ENCODE measurements around the gene TRIM14. TPM values are rescaled to one million over a fixed set of nuclear protein-coding genes. Genes with fewer than 3 reads are reported as not detected.

Gene TRIM14
- total RNA-seq, 1 experiment from 2014 or later = 34.5 TPM

GRCh38 chr9:98135938-98136337 is 16.9 kb upstream of the TRIM14 start:
- Mint-ChIP-seq H3K4me3 (ENCODE audit: unreplicated experiment) (no peak overlapping the region), H3K36me3 (ENCODE audit: insufficient read depth, unreplicated experiment) (peaks cover 7% of the 10 kb centered on the region), H3K27ac (ENCODE audit: unreplicated experiment) (no peak overlapping the region), H3K4me1 (ENCODE audit: low read depth, unreplicated experiment) (no peaks in the 10 kb centered on the region), H3K9me3 (ENCODE audit: unreplicated experiment) (no peaks in the 10 kb centered on the region), H3K27me3 (ENCODE audit: insufficient read depth, unreplicated experiment) (no peaks in the 10 kb centered on the region)
- H3K4me1 ChIP-seq = no peaks in the 10 kb centered on the region
- intact Hi-C loops (cut with micrococcal nuclease; ENCODE audit: unreplicated experiment) = no loop called here
- H3K9me3 ChIP-seq = no peaks in the 10 kb centered on the region
- TF ChIP-seq CTCF (IDR thresholded peaks at IDR 0.05; ENCODE audit: insufficient read depth in 1 of 2, low read depth in 1 of 2, low read length in 1 of 2, severe bottlenecking in 1 of 2, unreplicated experiment in 1 of 2) = no peak
- H3K36me3 ChIP-seq (ENCODE audit: control insufficient read depth, insufficient read depth, low read length) = no peaks in the 10 kb centered on the region
- H3K4me3 ChIP-seq (ENCODE audit: low read depth, low read length) = no peak overlapping the region
- no peak for DNase-seq
- CTCF ChIA-PET = no interaction called here
- POLR2A ChIA-PET = no interaction called here
- BruUV-seq (replicated peaks) = no TSS peak
- H3K27me3 ChIP-seq (replicated peaks; ENCODE audit: control insufficient read depth, insufficient read depth, low read length) = no peaks in the 10 kb centered on the region

DNA sequence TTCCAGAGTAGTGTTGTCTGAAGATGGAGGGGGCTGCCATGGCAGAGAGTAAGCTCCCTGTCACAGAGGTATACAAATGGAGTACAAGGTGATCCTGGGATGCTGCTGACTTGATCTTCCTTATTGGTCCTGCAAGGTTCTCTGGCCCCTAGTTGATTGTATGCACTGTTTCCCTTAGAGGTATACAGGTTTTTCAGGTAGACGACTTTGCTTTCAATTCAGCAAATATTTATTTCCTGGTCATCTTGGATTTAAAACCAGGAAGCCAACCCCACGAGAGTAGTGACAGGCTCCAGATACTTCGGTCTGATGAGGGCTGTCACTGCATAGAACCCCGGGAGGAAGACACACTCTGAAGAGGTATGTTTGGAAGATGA is 16.5 kb upstream of the TRIM14 start:
- no peak overlapping the region for H3K27ac Mint-ChIP-seq (ENCODE audit: unreplicated experiment)
- Histone ChIP-seq H3K4me3 (ENCODE audit: low read depth, low read length) (no peak overlapping the region), H3K9me3 (no peaks in the 10 kb centered on the region), H3K4me1 (no peaks in the 10 kb centered on the region), H3K27me3 (replicated peaks; ENCODE audit: control insufficient read depth, insufficient read depth, low read length) (no peaks in the 10 kb centered on the region), H3K36me3 (ENCODE audit: control insufficient read depth, insufficient read depth, low read length) (no peaks in the 10 kb centered on the region)
- POLR2A ChIA-PET = no interaction called here
- intact Hi-C loops (cut with micrococcal nuclease; ENCODE audit: unreplicated experiment) = no loop called here
- CTCF ChIA-PET = no interaction called here
- BruUV-seq (replicated peaks) = no TSS peak
- DNase-seq = no peak
- H3K4me1 Mint-ChIP-seq (ENCODE audit: low read depth, unreplicated experiment) = no peaks in the 10 kb centered on the region
- H3K36me3 Mint-ChIP-seq (ENCODE audit: insufficient read depth, unreplicated experiment) = peaks cover 11% of the 10 kb centered on the region
- H3K9me3 Mint-ChIP-seq (ENCODE audit: unreplicated experiment) = no peaks in the 10 kb centered on the region
- H3K4me3 Mint-ChIP-seq (ENCODE audit: unreplicated experiment) = no peak overlapping the region
- no peak for TF ChIP-seq CTCF (IDR thresholded peaks at IDR 0.05; ENCODE audit: insufficient read depth in 1 of 2, low read depth in 1 of 2, low read length in 1 of 2, severe bottlenecking in 1 of 2, unreplicated experiment in 1 of 2)
- H3K27me3 Mint-ChIP-seq (ENCODE audit: insufficient read depth, unreplicated experiment) = no peaks in the 10 kb centered on the region

GRCh38 chr9:98134702-98135557 is 15.9 kb upstream of the TRIM14 start:
- no peak for TF ChIP-seq CTCF (IDR thresholded peaks at IDR 0.05; ENCODE audit: insufficient read depth in 1 of 2, low read depth in 1 of 2, low read length in 1 of 2, severe bottlenecking in 1 of 2, unreplicated experiment in 1 of 2)
- no peaks in the 10 kb centered on the region for H3K9me3 Mint-ChIP-seq (ENCODE audit: unreplicated experiment)
- ChIA-PET POLR2A (no interaction called here), CTCF (no interaction called here)
- BruUV-seq (replicated peaks) = no TSS peak
- no peaks in the 10 kb centered on the region for H3K27me3 Mint-ChIP-seq (ENCODE audit: insufficient read depth, unreplicated experiment)
- no peaks in the 10 kb centered on the region for H3K9me3 ChIP-seq
- H3K27me3 ChIP-seq (replicated peaks; ENCODE audit: control insufficient read depth, insufficient read depth, low read length) = no peaks in the 10 kb centered on the region
- DNase-seq = no peak
- H3K4me1 Mint-ChIP-seq (ENCODE audit: low read depth, unreplicated experiment) = no peaks in the 10 kb centered on the region
- intact Hi-C loops (cut with micrococcal nuclease; ENCODE audit: unreplicated experiment) = no loop called here
- H3K36me3 ChIP-seq (ENCODE audit: control insufficient read depth, insufficient read depth, low read length) = no peaks in the 10 kb centered on the region
- no peak overlapping the region for H3K27ac Mint-ChIP-seq (ENCODE audit: unreplicated experiment)
- no peak overlapping the region for H3K4me3 Mint-ChIP-seq (ENCODE audit: unreplicated experiment)
- no peak overlapping the region for H3K4me3 ChIP-seq (ENCODE audit: low read depth, low read length)
- H3K36me3 Mint-ChIP-seq (ENCODE audit: insufficient read depth, unreplicated experiment) = peaks cover 17% of the 10 kb centered on the region
- H3K4me1 ChIP-seq = no peaks in the 10 kb centered on the region

Data from Caco-2 (cell line).